ENCODE results near the gene CRTAP.
A peak's percentile ranks its signal among the peaks of the same experiment; 100 is the strongest.
"Not testable (repeated sequence)": the region's sequence is repeated elsewhere in the genome, so short reads cannot be mapped to it uniquely, and the experiment has no call there.

Gene CRTAP

DNA sequence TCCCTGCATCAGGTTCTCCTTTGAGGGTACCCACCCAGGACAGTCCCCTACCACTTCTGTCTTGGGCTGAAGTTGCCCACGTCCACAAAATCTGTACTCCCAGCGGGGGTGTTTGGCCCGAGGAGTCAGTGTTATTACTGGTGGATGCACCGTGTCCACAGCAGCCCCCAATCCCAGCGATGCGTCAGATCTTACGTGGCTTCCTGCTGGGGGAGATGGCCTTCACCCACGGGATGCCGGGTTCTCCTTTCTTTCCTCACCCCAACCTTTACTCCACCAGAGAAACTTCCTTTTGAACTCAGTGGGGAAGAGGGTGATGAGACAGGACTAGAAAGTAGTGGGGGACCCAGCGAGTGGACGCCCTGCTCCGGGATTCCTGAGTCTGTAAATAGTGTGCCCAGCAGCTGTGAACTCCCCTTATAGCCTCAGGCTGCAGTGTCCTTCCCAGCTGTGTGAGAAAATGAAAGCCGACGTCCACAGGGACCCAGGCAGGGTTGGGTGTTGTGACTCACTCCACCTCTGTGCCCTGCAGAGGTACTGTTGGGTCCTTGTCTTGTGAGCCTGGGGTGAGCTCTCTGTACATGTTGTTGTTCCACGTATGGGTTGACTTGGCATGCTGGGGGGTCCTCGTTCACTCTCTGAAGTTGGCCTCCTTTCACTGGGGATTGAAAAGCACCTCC is 31.5 kb downstream of the CRTAP start:
- DNase-seq: no peak

DNA sequence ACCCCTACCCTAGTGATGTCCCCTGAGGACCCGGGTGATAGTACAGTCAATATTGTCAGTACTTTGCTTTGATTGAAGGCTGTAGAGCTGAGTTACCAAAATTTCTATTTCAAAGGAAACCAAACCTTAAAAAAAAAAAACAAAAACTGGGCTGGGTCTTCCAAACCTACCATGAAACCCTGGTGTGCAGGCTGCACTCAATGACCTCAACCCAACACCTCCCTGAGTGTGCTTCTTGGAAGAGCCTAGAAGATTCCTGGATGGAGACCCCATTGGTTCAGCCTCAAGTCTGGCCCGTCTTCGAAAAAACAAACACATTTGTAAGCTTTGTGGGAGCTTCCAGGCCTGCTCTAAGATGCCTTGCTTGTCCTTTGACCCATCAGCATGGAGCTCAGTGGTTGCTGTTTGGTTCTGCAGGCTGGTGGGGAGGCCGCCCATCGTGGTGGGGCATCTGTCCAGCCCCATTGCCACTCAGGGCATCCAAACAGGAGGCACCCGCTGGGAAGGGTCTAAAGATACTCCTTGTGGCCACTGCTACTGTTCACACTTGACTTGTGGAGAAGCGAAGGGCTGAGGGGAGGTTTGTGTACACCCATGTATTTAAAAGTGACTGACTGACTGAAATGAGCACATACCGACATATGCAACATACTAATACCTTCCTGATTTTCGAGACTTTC is 32.2 kb downstream of the CRTAP start:
- DNase-seq: no peak

DNA sequence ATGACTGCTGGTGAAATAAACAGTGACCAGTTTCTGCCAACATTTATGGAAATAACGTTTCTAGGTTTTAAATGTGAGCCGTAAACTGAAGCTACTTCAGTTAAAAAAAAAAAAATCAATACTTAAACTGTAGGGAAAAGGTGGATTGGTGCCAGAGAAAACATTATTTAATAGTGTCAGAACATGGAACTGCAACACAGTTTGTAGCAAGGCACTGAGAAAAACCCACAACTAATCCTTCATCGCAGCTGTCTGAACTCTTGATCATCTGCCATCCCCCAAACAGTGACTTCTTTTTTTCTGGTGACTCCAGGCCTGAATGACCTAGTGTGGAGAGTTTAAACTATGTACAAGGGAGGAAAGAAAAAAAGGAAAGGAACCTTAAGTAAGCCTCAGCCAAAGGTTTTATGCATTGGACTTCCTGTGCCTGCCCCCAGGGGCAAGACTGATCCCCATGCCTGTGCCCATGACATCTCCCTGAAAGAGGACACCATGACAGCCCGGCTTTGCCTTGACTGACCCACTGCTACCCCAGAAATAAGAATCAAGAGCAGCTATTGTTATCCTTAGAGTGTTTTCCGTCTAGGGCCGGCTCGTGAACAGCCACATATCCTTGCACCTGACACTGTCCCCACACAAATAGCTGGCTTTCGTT is 33.1 kb downstream of the CRTAP start:
- no peak for DNase-seq

DNA sequence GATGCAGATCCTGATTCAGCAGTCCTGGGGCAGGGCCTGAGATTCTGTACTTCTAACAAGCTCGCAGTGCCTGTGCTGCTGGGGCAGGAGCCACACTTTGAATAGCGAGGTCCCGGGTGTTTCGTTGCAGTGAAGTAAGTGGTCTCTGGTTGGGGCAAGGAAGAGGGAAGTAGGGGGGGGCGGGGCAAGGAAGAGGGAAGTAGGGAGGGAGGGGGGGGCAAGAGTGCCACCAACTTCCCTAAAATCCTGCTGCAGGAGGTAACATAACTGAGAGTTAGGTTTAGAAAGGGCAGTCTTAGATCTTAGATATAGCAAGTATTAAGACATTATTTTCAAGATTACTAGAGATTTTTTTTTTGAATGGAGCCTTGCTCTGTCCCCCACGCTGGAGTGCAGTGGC is 35.5 kb downstream of the CRTAP start:
- DNase-seq: no peak

DNA sequence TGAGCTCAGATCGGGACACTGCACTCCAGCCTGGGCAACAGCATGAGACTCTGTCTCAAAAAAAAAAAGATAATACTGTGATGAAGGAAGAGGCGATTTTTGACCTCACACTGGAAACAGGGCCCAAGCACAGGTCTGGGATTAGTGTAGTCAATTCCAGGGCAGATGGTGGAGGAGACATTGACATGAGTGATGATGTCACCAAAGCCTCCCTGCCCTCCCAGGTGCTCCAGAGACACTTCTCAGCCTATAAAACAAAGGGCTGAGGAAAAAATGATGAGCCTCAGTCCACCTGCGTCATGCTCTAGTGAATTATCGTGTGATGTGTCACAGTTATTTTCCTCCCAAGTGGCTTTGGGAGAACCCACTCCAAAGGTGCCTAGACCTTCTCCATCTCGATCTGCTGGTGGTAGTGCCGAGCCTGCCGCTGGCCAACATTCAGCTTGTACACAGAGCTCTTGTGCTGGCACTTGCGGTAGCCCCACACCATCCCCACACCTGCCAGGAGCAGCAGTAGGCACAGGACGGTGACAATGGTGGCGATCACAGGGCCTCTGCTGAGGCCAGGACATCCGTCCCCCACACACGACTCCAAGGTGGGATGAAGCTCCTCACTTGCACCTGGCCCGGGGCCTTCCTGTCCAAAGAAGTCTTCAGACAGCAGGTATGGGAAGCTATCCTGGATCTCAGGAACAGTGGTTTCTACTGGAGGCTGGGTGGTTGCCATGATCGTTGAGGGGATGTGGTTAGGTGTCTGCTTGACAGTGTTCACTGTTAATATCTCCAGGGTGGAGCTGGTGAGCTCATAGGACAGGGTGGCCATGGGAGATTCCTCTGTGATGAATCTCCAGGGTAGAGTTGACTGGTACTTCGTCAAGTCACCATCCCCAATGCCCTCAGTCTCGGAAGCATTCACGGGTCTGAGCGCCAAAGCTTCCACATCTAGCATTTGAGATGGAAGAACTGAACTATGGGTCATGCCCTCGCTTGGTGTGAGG is 38.8 kb downstream of the CRTAP start:
- DNase-seq: no peak

DNA sequence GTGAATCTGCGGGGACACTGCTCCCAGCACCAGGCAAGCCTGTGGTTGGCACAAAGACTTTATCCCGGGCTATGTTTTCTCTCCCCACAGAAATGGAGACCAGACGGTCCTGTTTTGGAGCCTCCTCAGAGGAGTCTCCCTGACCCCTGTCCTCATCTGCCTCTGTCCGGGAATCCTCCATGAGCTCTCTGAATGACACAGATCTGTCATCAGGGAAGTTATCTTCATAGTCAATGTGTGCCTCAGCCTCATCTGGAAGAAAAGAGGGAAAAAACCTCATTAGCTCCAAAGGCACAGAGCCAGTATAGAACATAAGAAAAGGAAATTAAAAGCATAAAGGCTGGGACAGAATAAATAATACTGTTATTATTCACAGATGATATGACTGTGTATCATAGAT is 40.0 kb downstream of the CRTAP start:
- DNase-seq: no peak

DNA sequence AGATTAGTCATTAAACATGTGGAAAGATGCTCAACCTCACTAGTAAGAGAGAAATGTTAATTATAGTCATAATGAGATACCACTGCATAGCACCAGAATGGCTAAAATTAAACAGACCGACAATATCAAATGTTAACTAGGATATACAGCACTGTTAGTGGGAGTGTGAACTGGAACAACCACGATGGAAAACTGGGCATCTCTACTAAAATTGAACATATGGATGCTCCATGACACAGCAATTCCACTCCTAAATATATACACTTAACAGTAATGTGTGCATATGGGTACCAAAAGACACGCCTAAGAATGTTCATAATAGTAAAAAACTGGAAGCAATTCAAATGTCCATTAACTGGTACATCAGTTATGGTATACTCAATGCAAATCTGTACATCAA is 41.5 kb downstream of the CRTAP start:
- no peak for DNase-seq

DNA sequence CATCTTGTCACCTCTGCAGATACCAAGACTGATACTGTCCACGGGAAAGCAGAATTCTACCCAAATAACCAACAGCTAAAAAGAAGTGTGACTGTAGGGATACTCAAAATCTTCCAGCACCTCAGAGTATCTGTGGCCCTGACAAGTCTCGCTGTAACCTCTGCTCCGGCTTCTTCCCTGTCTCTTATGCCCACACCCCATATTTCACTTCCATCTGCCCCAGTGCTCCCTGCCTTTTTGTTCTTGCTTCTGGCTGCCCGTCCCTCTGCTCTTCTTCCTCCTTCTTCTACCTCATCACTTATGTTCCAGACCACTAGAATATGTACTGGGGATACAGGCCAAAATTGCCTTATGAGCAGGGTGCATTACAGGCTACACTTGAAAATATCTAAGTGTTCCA is 45.4 kb downstream of the CRTAP start:
- DNase-seq: no peak

DNA sequence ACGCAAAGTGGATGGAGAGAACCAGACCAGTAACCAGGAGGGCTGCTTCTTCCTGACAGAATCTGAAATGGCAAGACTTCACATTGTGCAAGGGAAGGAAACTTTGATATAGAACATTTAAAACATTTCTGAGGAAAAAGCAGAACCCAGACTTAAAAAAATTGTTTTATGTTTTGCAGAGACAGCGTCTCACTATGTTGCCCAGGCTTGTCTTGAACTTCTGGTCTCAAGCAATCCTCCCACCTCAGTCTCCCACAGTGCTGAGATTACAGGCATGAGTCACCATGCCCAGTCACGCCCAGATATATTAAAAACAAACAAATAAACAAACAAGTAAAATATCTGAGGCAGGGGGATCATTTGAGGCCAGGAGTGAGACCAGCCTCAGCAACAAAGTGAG is 46.2 kb downstream of the CRTAP start:
- DNase-seq: no peak

DNA sequence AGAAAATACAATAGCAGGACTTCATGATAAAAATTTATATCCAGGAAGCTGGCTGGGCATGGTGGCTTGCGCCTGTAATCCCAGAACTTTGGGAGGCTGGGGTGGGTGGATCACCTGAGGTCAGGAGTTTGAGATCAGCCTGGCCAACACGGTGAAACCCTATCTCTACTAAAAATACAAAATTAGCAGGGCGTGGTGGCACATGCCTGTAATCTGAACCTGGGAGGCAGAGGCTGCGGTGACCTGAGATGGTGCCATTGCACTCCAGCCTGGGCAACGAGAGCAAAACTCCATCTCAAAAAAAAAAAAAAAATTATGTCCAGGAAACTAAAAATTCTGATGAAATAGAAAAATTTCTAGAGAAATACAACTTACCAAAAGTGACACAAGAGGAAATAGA is 48.8 kb downstream of the CRTAP start:
- DNase-seq: not testable (repeated sequence)

DNA sequence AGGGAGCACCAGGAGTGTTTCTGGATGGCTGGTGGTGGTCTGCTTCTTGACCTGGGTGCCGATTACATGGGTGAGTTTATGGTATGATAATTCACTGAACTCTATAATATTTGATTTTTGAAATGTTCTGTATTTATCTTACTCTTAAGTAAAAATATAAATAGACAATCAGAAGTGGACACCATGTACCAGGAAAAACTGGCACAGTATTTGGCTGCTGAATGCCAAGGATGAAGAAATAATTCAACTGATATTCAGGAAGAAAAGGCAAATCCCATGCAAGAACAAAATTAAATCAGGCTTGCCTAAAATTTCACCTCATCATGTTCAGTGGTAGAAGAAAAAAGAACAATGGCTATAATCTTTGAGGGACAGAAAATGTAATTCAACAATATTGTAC is 51.6 kb downstream of the CRTAP start:
- DNase-seq: no peak

DNA sequence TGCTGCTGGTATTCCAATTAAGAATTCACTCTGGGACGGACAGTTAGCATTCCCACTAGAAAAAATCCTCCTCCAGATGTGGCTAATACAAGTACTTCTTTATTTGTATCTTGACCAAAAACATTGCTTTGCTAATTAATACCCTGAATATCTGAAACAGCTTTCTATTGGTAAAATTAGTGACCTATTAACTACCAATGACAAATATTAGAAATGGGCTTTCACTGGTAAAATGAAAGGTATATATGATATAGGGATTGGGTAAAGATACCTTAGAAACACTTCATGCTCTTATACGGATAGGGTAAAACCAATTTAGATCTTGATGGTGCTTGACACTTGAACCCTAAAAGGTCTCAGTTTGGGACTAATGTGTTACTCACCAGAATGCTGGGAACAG is 52.3 kb downstream of the CRTAP start:
- no peak for DNase-seq

DNA sequence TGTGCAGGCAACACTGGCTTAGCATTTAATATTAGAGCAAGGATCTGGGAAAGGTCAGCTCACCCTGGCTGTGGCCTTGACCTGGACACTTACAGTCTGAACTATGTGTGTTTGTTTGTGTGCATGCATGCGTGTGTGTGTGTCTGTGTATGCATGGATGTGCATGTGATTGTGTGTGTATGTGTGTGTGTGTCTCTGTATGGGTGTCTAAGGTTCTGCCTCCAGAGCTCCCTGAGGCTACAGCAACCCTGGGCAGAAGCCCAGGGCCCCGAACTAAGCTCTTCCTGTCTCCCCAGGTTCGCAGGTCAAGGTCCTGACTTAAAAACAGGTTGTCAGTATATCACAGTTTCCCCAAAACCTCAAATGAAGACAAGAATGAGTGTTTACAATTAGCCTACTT is 53.5 kb downstream of the CRTAP start:
- no peak for DNase-seq

DNA sequence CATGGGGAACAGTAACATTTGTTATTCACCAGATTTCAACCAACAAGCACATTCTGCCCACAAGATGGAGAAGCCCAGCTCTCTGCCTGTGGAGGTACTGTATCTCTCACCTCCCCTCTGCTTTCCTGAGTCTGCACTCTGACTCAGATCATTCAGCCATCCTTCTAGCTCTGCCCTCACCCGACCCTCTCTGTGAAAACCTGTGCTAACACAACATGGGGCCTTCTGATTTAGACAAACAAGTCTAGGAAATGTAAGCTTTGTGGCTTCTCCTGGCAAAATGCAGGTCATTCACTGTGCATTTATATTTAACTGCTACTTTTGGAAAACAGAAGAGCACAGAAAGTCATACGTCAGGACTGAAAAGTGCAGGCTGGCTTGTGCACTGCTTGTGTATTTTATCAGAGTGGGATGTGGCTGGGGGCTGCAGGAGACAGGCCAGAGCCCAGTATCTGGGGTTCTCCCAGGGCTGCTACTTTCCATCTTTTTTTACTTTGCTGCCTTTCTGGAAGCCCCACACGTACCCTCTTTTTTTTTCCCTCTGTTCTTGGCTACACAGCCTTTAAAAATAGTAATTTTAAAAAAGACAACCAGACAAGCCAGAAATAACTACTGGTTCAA is 54.0 kb downstream of the CRTAP start:
- DNase-seq: no peak

DNA sequence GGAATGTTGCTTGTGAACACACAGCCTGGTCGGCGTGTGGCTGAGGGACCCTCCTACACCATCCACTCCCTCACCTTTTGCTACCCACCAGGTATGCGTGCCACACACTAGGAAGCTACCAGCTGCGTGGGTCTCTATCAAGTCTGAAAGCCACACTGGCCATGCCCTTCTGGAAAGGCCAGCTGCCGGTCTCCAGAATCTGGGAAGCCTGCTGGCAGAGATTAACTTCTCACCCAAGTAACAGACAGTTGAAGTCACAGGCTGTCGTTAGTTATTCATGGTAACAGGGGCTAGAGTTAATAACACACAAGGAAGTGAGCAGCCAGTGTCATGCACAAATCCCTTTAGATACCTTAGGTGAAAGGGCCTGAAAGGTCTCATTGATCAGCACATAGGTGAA is 56.7 kb downstream of the CRTAP start:
- DNase-seq: no peak

DNA sequence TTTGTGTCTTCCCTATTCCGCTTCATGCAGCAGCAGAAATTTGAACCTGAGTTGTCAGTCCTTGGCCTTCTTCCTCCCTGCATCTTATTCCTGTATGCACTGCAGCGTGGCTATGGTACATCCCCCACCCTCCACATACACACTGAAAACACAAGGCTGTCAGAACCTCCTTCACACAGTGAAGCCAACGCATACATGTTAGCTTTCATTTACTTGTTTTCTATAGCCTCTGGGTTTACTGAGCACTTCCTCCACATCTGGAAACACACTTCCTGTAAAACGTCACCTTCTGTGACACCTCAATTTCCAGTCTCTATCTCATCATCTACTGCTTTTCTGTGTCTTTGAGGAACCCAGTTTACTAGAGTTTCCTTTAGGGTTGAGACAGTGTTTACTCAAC is 57.8 kb downstream of the CRTAP start:
- peak; percentile 16 for DNase-seq

DNA sequence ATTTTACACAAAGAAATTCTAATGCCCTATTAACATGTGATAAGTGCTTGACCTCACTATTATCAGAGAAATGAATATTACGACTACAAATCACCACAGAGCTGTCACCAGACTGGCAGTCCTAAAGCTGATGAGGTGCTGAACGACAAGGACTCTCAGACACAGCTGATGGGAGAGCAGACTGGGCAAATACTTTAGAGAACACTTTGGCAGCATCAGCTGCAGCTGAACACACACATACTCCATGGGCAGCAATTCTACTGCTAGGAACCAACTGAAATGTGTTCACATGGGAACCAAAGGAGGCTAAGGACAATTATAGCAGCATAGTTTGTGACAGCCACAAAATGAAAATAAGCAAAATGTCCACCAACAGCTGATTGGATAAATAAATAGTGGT is 59.3 kb downstream of the CRTAP start:
- no peak for DNase-seq

DNA sequence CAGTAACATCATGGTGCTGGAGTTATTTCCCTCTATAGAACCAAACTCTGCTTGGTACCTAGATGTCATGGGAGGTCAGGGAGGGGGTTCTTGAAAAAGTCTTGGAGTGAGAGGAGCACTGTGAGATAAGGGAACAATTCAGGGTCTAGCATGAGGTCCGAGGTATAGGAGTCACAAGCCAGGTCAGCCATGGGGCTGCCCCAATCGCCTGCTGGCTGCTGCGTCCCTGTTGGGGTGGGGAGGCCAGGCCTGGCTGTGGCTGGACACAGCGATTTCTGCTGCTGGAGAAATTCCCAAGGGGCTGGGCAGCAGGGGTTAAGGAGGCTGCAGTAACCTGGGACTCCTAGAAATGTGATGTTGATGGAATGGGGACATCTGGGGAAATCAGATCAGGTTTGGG is 59.9 kb downstream of the CRTAP start:
- DNase-seq: no peak

DNA sequence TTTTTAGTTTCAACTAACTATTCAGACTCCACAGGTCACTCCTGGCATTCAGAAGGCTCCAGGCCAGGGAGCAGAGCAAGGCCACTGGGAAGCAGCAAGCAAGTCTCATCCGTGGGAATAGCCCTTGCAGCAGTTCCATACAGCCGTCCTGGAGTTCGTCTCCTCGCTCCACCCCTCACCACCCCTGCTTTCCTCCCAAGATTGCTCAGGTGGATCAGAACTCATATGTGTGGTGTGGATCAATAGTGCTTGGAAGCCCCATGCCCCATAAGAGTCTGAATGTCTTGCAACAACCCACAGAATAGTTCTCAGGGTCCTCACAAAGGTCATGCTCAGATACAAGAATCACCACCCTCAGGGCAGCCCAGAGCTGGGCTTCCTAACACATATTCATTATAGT is 60.3 kb downstream of the CRTAP start:
- no peak for DNase-seq

DNA sequence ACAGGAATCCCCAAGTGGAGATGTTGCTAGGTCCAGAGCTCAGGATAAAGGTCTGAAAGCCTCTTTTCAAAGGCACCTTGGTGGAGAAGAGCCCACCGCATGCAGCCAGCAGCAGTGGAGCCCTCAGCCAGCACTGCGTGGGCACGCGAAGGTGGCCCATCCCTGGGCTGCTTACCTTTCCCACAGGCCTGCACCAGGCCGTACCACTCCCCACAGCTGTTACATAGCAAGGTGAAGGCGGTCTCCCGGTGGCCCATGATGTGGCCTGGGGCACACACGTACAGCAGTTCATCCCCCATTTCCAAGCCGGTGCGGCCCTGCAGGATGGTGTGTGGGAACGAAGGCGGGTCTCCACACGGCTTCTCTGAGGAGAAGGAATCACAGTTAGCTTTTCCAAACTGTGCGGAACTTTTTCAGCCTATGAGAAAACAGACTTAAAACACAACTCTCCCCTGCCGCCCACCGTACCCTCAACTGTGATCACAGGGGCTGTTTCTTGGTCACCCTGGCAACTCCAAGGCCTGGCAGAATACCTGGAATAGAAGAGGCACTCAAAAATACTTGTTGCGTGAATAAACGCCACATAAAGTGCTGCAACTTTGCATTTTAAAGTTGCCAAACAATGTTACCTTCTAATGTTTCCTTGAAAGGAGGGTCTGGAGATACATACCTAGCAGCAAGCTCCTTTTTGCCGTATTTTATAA is 61.0 kb downstream of the CRTAP start:
- DNase-seq: no peak

DNA sequence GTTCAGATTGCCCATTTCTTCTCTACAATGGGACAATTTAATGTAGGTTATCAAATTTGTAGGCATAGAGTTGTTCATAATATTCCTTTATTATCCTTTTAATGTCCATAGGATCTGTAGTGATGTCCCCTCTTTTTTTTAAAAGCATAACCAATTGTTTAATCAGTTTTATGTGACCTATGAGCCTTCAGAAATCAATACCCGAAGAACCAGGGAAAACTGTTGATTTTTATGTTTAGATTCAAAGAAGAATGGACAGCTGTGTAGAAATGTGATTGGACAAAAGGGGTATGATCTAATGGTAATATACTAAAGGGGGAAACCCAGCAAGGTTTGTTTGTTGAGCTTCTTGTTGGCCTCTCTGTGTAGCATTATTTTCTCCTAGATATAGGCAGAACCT is 65.3 kb downstream of the CRTAP start:
- no peak for DNase-seq

DNA sequence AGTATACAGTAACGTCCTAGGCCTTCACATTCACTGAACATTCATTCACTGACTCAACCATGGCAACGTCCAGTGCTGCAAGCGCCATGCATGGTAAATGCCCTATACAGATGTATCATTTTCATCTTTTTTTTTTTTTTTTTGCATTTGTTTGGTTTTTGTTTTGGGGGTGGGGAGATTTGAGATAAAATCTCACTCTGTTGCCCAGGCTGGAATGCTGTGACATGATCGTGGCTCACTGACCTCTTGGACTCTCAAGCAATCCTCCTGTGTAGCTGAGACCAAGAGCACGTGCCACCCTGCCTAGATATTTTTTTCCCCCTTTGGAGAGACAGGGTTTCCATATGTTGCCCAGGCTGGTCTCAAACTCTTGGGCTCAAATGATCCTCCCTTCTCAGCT is 67.4 kb downstream of the CRTAP start:
- DNase-seq: no peak

All from activated CD4-positive, alpha-beta T cell treated with anti-CD3 and anti-CD28 coated beads, Interleukin-10, Interleukin-2, amounts not matched to agents 100 ng/mL and 50 ng/mL, durations not matched to agents 16 hours and 8 hours (primary cell).